Dendritic cell treated with granulocyte-macrophage colony-stimulating factor and Interleukin-4, amounts not matched to agents 40 ng/mL and 50 ng/mL, for 4 days (primary cell): ENCODE data around the gene CTPS2.
"Not testable (repeated sequence)": the region's sequence is repeated elsewhere in the genome, so short reads cannot be mapped to it uniquely, and the experiment has no call there.

ENCODE experiments used
- H3K27ac Mint-ChIP-seq: one replicate; pipeline ENCODE4 v1.8.0; 2022; ENCODE audit warnings: mild to moderate bottlenecking, mixed read lengths
- H3K27me3 Mint-ChIP-seq: one replicate; pipeline ENCODE4 v1.8.0; 2022; ENCODE audit warnings: mild to moderate bottlenecking, mixed read lengths
- H3K36me3 Mint-ChIP-seq: one replicate; pipeline ENCODE4 v1.8.0; 2022; ENCODE audit warnings: low read depth, mixed read lengths
- H3K4me1 Mint-ChIP-seq: one replicate; pipeline ENCODE4 v1.8.0; 2022; ENCODE audit warnings: low read depth, mixed read lengths
- H3K4me3 Mint-ChIP-seq: one replicate; pipeline ENCODE4 v1.8.0; 2022; ENCODE audit warnings: mild to moderate bottlenecking, moderate library complexity, mixed read lengths
- H3K9me3 Mint-ChIP-seq: one replicate; pipeline ENCODE4 v1.8.0; 2022; ENCODE audit warnings: mixed read lengths
- intact Hi-C: fragments of 100-400 bp; cut with micrococcal nuclease; formaldehyde crosslinking; loops from one replicate; pipeline ENCODE4 v1.15.0; 2022

CTPS2 gene

DNA sequence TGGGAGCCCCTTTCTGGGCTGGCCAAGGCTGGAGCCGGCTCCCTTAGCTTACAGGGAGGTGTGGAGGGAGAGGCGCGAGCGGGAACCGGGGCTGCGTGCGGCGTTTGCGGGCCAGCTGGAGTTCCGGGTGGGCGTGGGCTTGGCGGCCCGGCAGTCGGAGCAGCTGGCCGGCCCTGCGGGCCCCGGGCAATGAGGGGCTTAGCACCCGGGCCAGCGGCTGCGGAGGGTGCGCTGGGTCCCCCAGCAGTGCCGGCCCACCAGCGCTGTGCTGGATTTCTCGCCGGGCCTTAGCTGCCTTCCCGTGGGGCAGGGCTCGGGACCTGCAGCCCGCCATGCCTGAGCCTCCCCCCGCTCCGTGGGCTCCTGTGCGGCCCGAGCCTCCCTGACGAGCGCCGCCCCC lies 137.1 kb downstream of the CTPS2 start:
- H3K36me3 Mint-ChIP-seq, H3K4me3 Mint-ChIP-seq, intact Hi-C loops, H3K27ac Mint-ChIP-seq, H3K27me3 Mint-ChIP-seq, H3K4me1 Mint-ChIP-seq, H3K9me3 Mint-ChIP-seq: not testable (repeated sequence)

DNA sequence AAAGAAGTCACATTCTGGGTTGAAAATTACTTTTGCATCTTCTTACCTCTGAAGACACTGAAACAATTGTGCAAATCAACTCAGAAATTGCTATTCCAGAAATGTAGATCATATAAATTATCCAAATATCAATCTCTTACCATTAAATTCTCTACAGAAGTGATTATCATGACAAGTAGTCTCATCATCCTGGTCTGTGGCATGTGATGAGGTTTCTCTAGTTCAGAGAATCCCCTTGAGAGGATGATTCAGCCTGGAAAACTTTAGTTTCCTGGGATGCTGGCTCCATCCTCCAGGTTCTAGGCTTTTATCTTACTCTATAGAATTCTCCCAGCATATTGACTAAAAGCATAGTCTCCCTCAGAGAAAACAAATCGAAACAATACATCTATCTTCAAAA lies 138.7 kb downstream of the CTPS2 start:
- Mint-ChIP-seq H3K36me3 (no peaks in the 10 kb centered on the region), H3K27ac (no peak overlapping the region), H3K9me3 (no peaks in the 10 kb centered on the region), H3K4me1 (no peaks in the 10 kb centered on the region), H3K27me3 (no peaks in the 10 kb centered on the region), H3K4me3 (no peak overlapping the region)
- intact Hi-C loops, result no loop called here

DNA sequence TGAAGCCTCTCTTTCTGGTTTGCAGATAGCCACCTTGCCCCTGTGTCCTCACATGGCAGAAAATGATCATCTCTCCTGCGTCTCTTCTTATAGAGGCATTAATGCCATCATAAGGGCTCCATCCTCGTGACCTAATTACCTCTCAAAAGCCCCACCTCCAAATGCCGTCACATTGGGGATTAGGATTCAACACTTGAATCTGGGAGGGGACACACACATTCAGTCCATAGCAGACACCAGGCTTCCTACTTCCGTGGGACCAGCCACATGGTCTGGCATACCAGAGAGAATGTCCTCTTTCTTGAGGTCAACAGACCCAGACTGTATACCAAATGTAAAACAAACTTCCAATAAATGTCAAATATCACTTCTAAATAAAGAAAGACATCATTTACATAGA lies 144.8 kb downstream of the CTPS2 start:
- Mint-ChIP-seq H3K36me3 (no peaks in the 10 kb centered on the region), H3K27ac (no peak overlapping the region), H3K4me1 (no peaks in the 10 kb centered on the region), H3K9me3 (no peaks in the 10 kb centered on the region), H3K27me3 (no peaks in the 10 kb centered on the region), H3K4me3 (no peak overlapping the region)
- intact Hi-C loops, result no loop called here

DNA sequence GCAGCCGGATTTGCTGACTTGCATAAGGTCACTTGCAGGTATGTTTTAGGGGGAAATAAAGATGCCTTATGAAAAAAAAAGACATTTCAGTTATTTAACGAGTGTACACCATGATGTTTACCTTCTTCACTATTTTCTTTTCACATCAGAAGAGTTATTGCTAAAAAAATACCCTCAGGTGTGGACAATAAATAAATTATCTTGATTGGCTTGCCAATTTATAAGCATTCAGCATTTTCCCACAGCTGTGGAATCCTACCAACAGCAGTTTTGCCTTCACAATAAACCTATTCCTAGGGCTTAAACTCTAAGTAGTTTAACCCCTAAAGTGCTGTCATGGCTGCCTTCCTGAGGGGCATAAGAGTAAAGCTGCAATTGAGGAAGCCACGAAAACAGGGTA lies 145.9 kb downstream of the CTPS2 start:
- H3K4me3 Mint-ChIP-seq, result no peak overlapping the region
- intact Hi-C loops, result no loop called here
- H3K4me1 Mint-ChIP-seq, result no peaks in the 10 kb centered on the region
- H3K9me3 Mint-ChIP-seq, result no peaks in the 10 kb centered on the region
- H3K27me3 Mint-ChIP-seq, result no peaks in the 10 kb centered on the region
- H3K27ac Mint-ChIP-seq, result no peak overlapping the region
- H3K36me3 Mint-ChIP-seq, result no peaks in the 10 kb centered on the region

GRCh38 chrX:16560173-16560572 lies 152.3 kb downstream of the CTPS2 start:
- no peaks in the 10 kb centered on the region for H3K27me3 Mint-ChIP-seq
- H3K36me3 Mint-ChIP-seq, result no peaks in the 10 kb centered on the region
- intact Hi-C loops, result no loop called here
- H3K27ac Mint-ChIP-seq, result no peak overlapping the region
- no peak overlapping the region for H3K4me3 Mint-ChIP-seq
- H3K4me1 Mint-ChIP-seq, result no peaks in the 10 kb centered on the region
- no peaks in the 10 kb centered on the region for H3K9me3 Mint-ChIP-seq

DNA sequence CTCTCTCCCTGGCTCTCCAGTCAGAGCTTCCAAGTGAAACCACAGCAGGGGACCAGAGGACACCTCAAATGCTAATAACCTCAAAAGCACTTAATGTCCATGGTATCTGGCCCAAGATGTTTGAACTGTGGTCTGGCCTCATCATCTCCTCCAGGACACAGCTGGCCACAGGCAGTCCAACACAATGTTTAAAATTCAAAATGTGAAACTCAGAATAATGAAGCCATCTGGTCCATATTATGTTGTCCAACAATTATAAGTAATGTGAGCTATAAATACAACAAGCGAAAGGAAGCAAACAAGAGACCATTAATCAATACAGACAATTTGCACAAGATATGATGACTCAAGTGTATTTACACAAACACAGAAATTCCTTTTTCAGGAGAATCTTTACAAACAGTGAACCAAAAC lies 153.3 kb downstream of the CTPS2 start:
- Mint-ChIP-seq H3K9me3 (no peaks in the 10 kb centered on the region), H3K27ac (no peak overlapping the region), H3K27me3 (no peaks in the 10 kb centered on the region), H3K4me3 (no peak overlapping the region), H3K36me3 (no peaks in the 10 kb centered on the region), H3K4me1 (no peaks in the 10 kb centered on the region)
- intact Hi-C loops, result no loop called here

- Mint-ChIP-seq H3K4me1 (no peaks in the 10 kb centered on the region), H3K4me3 (no peak overlapping the region), H3K36me3 (no peaks in the 10 kb centered on the region), H3K27ac (no peak overlapping the region), H3K27me3 (no peaks in the 10 kb centered on the region), H3K9me3 (no peaks in the 10 kb centered on the region)
- intact Hi-C loops, result no loop called here
These were observed 154.0 kb downstream of the CTPS2 start for GRCh38 chrX:16558489-16558888.

DNA sequence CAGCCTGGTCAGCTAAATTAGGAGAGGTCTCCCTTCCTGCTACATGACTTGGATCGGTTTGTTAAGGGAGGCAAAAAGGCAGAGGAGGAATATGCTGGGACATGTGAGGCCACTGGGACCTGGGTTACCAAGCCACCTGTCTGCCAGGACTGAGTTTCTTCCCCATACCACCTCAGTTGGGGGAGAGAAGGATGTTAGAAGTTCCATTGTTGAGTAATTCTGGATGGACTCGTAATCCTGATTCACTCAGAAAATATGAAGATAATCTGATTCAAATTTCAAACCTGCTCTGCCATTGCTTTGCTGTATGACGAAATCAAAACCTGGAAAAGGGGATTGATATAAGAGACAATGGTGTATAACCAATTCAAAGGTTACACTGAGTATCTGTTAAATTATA lies 159.9 kb downstream of the CTPS2 start:
- no peak overlapping the region for H3K4me3 Mint-ChIP-seq
- intact Hi-C loops, result no loop called here
- H3K27ac Mint-ChIP-seq, result no peak overlapping the region
- no peaks in the 10 kb centered on the region for H3K27me3 Mint-ChIP-seq
- H3K9me3 Mint-ChIP-seq, result no peaks in the 10 kb centered on the region
- H3K36me3 Mint-ChIP-seq, result no peaks in the 10 kb centered on the region
- H3K4me1 Mint-ChIP-seq, result no peaks in the 10 kb centered on the region

- no peaks in the 10 kb centered on the region for H3K36me3 Mint-ChIP-seq
- no peak overlapping the region for H3K4me3 Mint-ChIP-seq
- no peaks in the 10 kb centered on the region for H3K27me3 Mint-ChIP-seq
- no peaks in the 10 kb centered on the region for H3K9me3 Mint-ChIP-seq
- no peak overlapping the region for H3K27ac Mint-ChIP-seq
- intact Hi-C loops, result no loop called here
- no peaks in the 10 kb centered on the region for H3K4me1 Mint-ChIP-seq
These were observed 164.8 kb downstream of the CTPS2 start for GRCh38 chrX:16547644-16548043.

GRCh38 chrX:16544969-16545368 lies 167.5 kb downstream of the CTPS2 start:
- H3K9me3 Mint-ChIP-seq, result no peaks in the 10 kb centered on the region
- H3K27ac Mint-ChIP-seq, result no peak overlapping the region
- intact Hi-C loops, result no loop called here
- no peaks in the 10 kb centered on the region for H3K36me3 Mint-ChIP-seq
- no peaks in the 10 kb centered on the region for H3K27me3 Mint-ChIP-seq
- no peaks in the 10 kb centered on the region for H3K4me1 Mint-ChIP-seq
- H3K4me3 Mint-ChIP-seq, result no peak overlapping the region
